ENCODE data around the gene ENTPD8. TPM values are rescaled to one million over a fixed set of nuclear protein-coding genes. Genes with fewer than 3 reads are reported as not detected.

Gene ENTPD8
- polyA plus RNA-seq, 3 donors: not detected

- DNase-seq: no peak
- no peak overlapping the region for H3K4me2 ChIP-seq (replicated peaks; ENCODE audit: extremely low read depth, low read length, poor library complexity, severe bottlenecking)
- peaks cover 0 to 2% (median 0%) of the 10 kb centered on the region in 7 donors for H3K9me3 Mint-ChIP-seq
- no peaks in the 10 kb centered on the region for H3K9me3 ChIP-seq (replicated peaks in 1 of 2; ENCODE audit: control insufficient read depth in 1 of 2, insufficient read depth in 1 of 2, low read length in 2 of 2)
- H3K4me3 ChIP-seq (replicated peaks in 1 of 3; ENCODE audit: low read depth in 2 of 3, low read length in 3 of 3): no peak overlapping the region
- no peaks in the 10 kb centered on the region for H3K27me3 ChIP-seq (ENCODE audit: control insufficient read depth in 2 of 2, insufficient read depth in 2 of 2, low read length in 2 of 2)
- H3K4me1 Mint-ChIP-seq: peaks cover 14% of the 10 kb centered on the region
- no peaks in the 10 kb centered on the region for H3K36me3 Mint-ChIP-seq
- intact Hi-C loops (cut with micrococcal nuclease): no loop called here
- no peak overlapping the region for H3K4me3 Mint-ChIP-seq
- WGBS (ENCODE audit: insufficient coverage): 96% methylated on average over 10 of the region's 15 CpGs
- H3K9ac ChIP-seq (ENCODE audit: insufficient read depth, low read length, poor library complexity, severe bottlenecking): no peak overlapping the region
- no peak overlapping the region for H3K27ac ChIP-seq (ENCODE audit: low read depth in 1 of 2, low read length in 2 of 2)
- H2AFZ ChIP-seq (ENCODE audit: insufficient read depth, low read depth, low read length, poor library complexity, severe bottlenecking): no peak overlapping the region
- peaks cover 11 to 14% of the 10 kb centered on the region in 2 donors for H3K4me1 ChIP-seq (ENCODE audit: control insufficient read depth in 1 of 2, insufficient read depth in 2 of 2, low read length in 2 of 2)
- no peak overlapping the region for H3K27ac Mint-ChIP-seq
- peaks cover 0 to 7% (median 1%) of the 10 kb centered on the region in 3 donors for H3K27me3 Mint-ChIP-seq (ENCODE audit: low read depth in 3 of 3)
- no peak for TF ChIP-seq CTCF (IDR thresholded peaks at IDR 0.05)
- no peaks in the 10 kb centered on the region for H4K20me1 ChIP-seq (ENCODE audit: insufficient read depth, low read length)
- H3K79me2 ChIP-seq (ENCODE audit: insufficient read depth, low read length): no peaks in the 10 kb centered on the region
- no peaks in the 10 kb centered on the region for H3K36me3 ChIP-seq (replicated peaks in 1 of 2; ENCODE audit: control insufficient read depth in 1 of 2, insufficient read depth in 2 of 2, low read length in 2 of 2)
Observed at GRCh38 chr9:137486141-137486490, 45.0 kb upstream of the ENTPD8 start.

GRCh38 chr9:137485343-137486140, 44.4 kb upstream of the ENTPD8 start:
- no peak overlapping the region for H3K27ac ChIP-seq (ENCODE audit: low read depth in 1 of 2, low read length in 2 of 2)
- H2AFZ ChIP-seq (ENCODE audit: insufficient read depth, low read depth, low read length, poor library complexity, severe bottlenecking): no peak overlapping the region
- H3K36me3 ChIP-seq (replicated peaks in 1 of 2; ENCODE audit: control insufficient read depth in 1 of 2, insufficient read depth in 2 of 2, low read length in 2 of 2): no peaks in the 10 kb centered on the region
- Mint-ChIP-seq H3K27me3 (ENCODE audit: low read depth in 3 of 3) (peaks cover 0 to 7% (median 0%) of the 10 kb centered on the region in 3 donors), H3K4me3 (no peak overlapping the region), H3K36me3 (no peaks in the 10 kb centered on the region), H3K9me3 (peaks cover 0 to 2% (median 0%) of the 10 kb centered on the region in 7 donors), H3K4me1 (peaks cover 14% of the 10 kb centered on the region), H3K27ac (no peak overlapping the region)
- intact Hi-C loops (cut with micrococcal nuclease): no loop called here
- no peak overlapping the region for H3K4me3 ChIP-seq (replicated peaks in 1 of 3; ENCODE audit: low read depth in 2 of 3, low read length in 3 of 3)
- H3K27me3 ChIP-seq (ENCODE audit: control insufficient read depth in 2 of 2, insufficient read depth in 2 of 2, low read length in 2 of 2): no peaks in the 10 kb centered on the region
- H3K9me3 ChIP-seq (replicated peaks in 1 of 2; ENCODE audit: control insufficient read depth in 1 of 2, insufficient read depth in 1 of 2, low read length in 2 of 2): no peaks in the 10 kb centered on the region
- peaks cover 11 to 14% of the 10 kb centered on the region in 2 donors for H3K4me1 ChIP-seq (ENCODE audit: control insufficient read depth in 1 of 2, insufficient read depth in 2 of 2, low read length in 2 of 2)
- TF ChIP-seq CTCF (IDR thresholded peaks at IDR 0.05): no peak
- H3K4me2 ChIP-seq (replicated peaks; ENCODE audit: extremely low read depth, low read length, poor library complexity, severe bottlenecking): no peak overlapping the region
- WGBS (ENCODE audit: insufficient coverage): 95% methylated on average over 24 of the region's 26 CpGs
- DNase-seq: no peak
- no peak overlapping the region for H3K9ac ChIP-seq (ENCODE audit: insufficient read depth, low read length, poor library complexity, severe bottlenecking)
- no peaks in the 10 kb centered on the region for H4K20me1 ChIP-seq (ENCODE audit: insufficient read depth, low read length)
- no peaks in the 10 kb centered on the region for H3K79me2 ChIP-seq (ENCODE audit: insufficient read depth, low read length)

All from CD14-positive monocyte (primary cell).